Measurements from ENCODE around the gene ADAMTS2.

- TF ChIP-seq EZH2 (IDR thresholded peaks at IDR 0.05; ENCODE audit: low read depth, unreplicated experiment) = no peak
- TF ChIP-seq CTCF (conservative IDR thresholded peaks at IDR 0.05; ENCODE audit: low read depth in 2 of 2) = no peak
- TF ChIP-seq ZNF331 (CRISPR knock-in tag; IDR thresholded peaks at IDR 0.05; ENCODE audit: low read depth) = no peak
- TF ChIP-seq REST (IDR thresholded peaks at IDR 0.05; ENCODE audit: unreplicated experiment) = no peak
Observed at GRCh38 chr5:179129607-179130071, 215.6 kb downstream of the ADAMTS2 start.

All from GM23338 (cell line).